NCI-H510A treated with DMSO at 0.1 percent for 48 hours (cell line): Measurements from ENCODE around the gene CDC27.
"Not testable (repeated sequence)": the region's sequence is repeated elsewhere in the genome, so short reads cannot be mapped to it uniquely, and the experiment has no call there.

Experiments used
- DNase-seq: peaks from one replicate; lab custom pipeline; 2025; lab: John Stamatoyannopoulos, UW

Gene CDC27

GRCh38 chr17:47219621-47220475 is 30.8 kb upstream of the CDC27 start:
- no peak for DNase-seq

- DNase-seq, result no peak
These were observed 29.9 kb upstream of the CDC27 start for GRCh38 chr17:47218896-47219430.

DNA sequence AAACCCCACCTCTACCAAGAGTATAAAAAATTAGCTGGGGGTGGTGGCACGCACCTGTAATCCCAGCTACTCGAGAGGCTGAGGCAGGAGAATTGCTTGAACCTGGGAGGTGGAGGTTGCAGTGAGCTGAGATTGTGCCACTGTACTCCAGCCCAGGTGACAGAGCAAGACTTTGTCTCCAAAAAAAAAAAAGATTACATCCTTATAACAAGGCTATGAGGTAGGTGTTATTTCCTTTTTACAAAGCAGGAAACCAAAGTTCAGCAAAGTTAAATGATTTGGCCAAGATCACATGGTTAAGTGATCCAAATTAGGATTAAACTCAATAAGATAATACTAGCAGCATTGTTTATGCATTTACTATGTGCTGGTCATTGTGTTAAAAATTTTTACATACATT is 28.2 kb upstream of the CDC27 start:
- DNase-seq, result not testable (repeated sequence)

DNA sequence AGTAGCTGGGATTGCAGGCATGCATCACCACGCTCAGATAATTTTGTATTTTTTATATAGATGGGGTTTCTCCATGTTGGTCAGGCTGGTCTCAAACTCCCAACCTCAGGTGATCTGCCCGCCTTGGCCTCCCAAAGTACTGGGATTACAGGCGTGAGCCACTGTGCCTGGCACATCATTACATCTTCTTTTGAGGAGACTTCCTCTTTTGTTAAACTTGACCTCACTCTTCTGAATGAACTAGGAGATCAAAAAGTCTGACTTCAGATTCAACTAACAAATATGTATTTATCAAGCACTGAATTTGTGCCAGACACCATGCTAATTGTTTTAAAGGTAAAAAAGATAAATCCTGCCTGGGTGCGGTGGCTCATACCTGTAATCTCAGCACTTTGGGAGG is 27.7 kb upstream of the CDC27 start:
- not testable (repeated sequence) for DNase-seq

DNA sequence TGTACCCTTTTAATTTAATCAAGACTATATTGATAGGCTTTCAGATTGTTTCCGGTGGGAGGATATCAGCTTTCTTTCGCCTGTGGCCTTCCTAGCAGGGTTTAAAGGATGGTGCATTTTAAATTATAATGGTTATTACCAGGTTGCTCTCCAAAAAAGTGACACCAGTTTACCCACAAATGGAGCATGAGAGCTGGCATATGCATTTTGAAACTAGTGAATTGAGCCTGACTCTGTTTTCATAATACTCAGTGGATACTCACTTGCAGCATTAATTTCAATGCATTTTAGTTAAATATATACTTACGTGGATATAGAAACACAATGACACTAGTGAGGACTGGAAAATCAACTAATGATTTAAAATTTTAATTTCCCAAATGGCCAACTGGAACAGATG is 25.8 kb upstream of the CDC27 start:
- DNase-seq, result no peak

GRCh38 chr17:47213540-47213939 is 24.4 kb upstream of the CDC27 start:
- DNase-seq, result no peak

DNA sequence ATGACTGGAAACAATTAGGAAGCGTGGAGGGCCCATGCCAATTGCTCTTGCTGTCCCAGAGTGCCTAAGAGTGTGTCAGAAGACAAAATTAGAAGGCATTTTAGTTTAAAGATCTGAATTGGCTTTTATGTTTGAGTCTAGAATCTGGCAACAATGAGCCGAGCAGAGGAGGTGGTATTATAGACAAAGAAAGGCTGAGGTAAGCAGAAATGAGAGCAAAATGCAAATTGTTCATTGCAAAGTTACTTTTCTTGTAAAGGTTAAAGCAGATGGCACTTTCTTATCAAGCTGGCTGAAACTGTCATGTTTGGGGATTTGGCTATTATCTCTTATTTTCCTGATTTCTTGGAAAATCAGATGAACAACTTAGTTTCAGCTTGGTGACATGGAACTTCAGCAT is 23.4 kb upstream of the CDC27 start:
- no peak for DNase-seq

DNA sequence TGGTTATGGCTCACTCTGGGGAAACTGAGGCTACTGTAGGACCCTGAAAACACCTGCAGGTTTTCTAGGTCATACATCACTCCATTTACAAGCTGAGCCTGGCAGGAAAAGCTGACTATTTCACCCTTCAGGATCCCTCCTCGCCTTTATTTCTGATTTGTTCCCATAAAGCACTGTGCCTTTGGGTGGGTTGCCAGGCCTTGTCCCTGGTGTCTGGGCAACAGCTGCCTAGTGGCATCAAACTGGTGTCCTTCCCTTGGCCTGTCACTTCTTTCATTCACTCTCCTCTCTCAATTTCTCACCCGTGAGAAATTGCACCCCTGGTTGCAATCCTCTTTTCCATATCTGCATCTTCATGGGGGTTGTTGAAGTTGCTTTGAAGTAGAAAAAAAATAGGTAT is 21.7 kb upstream of the CDC27 start:
- no peak for DNase-seq

DNA sequence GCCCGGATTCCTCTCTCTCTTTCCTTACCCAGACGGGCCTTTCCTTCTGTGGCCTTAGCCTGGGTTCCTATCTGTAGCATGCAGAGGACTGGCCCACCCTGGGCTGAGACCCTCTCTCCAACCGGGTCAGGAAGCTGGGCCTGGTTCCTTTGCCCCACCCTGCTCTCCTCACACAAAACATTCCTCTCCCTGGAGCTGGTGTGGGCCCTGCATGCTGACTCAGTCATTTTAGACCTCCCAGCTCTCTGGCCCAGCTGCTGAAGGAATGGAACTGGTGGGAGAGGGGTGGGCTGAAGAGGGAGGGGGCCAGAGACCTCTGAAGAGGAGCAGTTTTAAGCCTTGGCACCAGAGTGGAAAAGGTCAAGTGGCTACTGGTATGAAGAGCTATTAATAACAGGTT is 21.0 kb upstream of the CDC27 start:
- DNase-seq, result no peak

DNA sequence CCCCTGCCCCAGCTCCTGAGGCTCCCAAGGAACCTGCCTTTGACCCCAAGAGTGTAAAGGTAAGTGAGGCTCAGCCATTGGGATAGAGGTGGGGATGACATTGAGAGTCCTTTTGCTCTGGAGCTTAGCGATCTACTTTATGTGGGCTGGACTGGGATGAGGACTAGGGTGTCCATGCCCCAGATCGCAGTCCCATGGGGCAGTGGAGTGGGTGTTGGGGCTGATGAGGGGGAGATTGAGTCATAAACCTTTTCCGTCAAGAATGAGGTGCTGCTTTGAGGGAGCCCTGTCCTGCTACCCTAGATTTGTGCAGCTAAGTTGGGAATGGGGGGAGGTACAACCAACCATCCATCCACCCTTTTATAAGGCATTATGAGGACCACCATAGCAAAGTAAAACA is 20.4 kb upstream of the CDC27 start:
- no peak for DNase-seq

DNA sequence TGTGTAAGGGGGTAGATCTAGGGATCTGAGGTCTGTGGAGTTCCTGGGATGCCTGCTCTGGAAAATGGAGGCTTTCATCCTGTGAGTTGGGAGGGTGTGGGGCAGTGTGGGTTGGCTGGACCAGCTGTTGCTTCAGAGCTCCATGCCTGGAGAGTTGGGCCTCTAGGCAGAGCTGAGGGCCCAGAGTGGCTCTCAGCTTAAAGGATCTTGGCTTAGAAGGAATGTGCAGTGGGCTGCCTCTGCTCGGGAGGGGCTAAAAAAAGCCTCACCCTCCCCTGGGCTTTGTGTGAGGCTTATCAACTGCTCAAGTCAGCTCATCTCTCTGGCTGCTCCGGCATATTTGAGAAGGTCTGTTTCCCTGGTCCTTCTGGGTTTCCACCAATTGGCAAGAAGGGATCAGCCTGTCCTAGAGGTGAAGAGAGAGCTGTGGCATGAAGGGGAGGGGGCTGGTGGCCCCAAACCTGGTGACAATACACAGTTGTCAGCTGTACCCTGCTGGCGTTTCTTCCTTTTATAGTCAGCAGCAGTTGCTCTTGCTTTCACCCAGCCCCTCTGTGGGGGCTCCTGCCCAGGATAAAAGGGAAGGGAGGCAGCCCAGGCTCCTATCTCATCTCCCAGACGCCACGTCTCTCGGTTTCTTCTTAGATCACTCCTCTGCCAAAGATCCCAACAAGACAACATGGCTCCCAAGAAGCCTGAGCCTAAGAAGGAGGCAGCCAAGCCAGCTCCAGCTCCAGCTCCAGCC is 19.8 kb upstream of the CDC27 start, which contains the start of gene MYL4:
Gene MYL4, plus strand, starts transcription at position 605 of the 745 bp plus-strand sequence. Its CDS starts 75 bp downstream, at position 680.
- no peak for DNase-seq

GRCh38 chr17:47207143-47208067 is 18.3 kb upstream of the CDC27 start:
- DNase-seq, result no peak

DNA sequence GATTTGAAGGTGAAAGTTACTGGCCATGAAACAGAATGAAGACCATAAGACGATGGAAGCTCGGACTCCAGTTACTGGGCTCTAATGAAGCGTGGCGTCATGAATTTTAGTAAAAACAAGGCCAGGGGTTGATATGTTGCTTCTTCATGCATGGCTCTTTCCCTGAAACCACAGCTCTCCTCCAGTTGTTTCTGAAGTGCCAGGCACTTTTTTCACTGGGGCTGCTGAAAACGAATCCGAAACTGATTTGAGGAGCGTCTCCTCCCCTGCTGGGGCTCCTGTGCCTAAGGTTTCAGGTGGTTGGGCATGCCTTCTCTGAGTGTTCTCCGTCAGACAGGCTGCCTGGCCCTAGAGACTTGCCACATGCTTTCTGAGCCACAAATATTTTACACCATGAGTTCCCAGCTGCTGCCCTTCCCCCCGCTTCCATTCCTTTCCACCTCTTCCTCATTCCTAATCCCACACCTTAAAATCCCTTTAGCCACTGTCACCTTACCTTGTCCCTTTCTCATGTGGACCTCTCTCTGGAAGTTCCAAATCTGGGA is 16.4 kb upstream of the CDC27 start:
- peak; percentile 19 for DNase-seq

- DNase-seq, result no peak
These were observed 15.8 kb upstream of the CDC27 start for GRCh38 chr17:47204722-47205418.

GRCh38 chr17:47203984-47204721 is 15.1 kb upstream of the CDC27 start:
- DNase-seq, result no peak

GRCh38 chr17:47201166-47201565 is 12.1 kb upstream of the CDC27 start:
- DNase-seq, result no peak

DNA sequence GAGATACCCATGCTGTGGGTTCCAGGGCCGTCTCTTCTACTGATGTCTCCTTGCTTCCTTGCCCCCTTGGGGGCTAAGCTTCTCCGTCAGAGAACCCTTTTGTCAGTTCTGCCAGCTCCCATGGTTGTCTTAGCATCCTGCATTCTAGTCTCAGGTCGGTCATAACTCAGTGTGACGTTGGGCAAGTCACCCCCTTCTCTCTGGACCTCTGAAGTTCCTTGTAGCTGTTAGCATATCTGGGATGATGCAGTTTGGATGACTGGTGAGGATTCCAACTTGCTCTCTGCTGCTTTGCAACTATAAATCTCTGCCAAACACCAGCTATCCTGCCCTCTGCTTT is 11.2 kb upstream of the CDC27 start:
- no peak for DNase-seq

GRCh38 chr17:47199627-47200324 is 10.7 kb upstream of the CDC27 start:
- no peak for DNase-seq

- DNase-seq, result no peak
These were observed 8.7 kb upstream of the CDC27 start for GRCh38 chr17:47197821-47198220.
